NCI-H460 (cell line): ENCODE data around the gene CABLES2. TPM values are rescaled to one million over a fixed set of nuclear protein-coding genes. Genes with fewer than 3 reads are reported as not detected.

Source experiments
- DNase-seq: peaks from one replicate; pipeline ENCODE4 v3.0.0-alpha.2; 2016; ENCODE audit warnings: low read depth; ENCODE audit errors: extremely low read depth
- total RNA-seq: library from RNA; depleted of rRNA; stranded (reverse); fragments of >200 nt; shearing (Covaris generic); gene quantifications from 2 replicates; pipeline ENCODE4 v1.2.3, GENCODE V29; 2014

Gene CABLES2
- total RNA-seq, 1 experiment from 2014 or later: 2.1 TPM

- DNase-seq: no peak
These were observed 379 bp downstream of the CABLES2 start for GRCh38 chr20:62406635-62407176.

- DNase-seq: no peak
These were observed 1.0 kb downstream of the CABLES2 start for GRCh38 chr20:62405981-62406513.

DNA sequence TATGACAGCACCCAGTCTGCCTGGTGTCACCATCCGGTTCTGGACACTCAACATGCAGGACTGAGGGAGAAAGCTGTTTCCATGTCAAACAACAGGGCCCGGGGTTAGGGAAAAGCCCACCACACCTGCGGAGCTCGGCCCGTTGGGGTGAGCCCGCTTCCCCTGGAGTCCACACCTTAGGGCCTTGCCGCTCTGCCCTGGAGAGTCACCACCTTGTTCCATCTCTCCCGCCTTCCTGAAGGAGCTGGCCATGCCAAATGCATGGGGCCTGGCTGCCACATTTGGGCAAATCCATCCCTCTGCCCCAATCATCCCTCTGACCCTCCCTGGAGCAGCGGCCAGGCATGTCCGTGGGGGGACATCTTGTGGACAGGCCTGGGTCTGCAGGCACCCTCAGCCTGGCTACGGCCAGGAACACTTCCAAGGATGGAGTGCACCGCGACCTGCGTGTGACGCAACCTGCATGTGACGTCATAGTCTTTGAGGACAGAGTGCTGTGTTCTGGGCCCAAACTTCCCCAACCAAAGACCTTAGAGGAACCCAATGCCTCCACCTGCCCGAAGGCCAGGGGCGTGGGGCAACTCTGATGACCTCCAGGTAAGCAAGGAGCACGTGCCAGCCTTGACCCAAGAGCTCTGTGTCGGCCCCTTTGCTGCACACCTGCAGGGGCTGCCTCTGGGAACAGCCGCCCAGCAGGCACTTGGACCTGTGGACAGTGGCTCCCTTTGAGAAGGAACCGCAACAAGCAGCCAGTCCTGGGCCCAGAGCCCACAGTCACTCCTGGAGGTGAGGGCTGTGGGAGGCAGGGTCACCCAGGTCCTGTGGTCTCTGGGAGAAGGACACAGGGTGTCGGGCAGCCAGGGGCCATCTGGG is 1.7 kb downstream of the CABLES2 start:
- DNase-seq: peak; percentile 35

DNA sequence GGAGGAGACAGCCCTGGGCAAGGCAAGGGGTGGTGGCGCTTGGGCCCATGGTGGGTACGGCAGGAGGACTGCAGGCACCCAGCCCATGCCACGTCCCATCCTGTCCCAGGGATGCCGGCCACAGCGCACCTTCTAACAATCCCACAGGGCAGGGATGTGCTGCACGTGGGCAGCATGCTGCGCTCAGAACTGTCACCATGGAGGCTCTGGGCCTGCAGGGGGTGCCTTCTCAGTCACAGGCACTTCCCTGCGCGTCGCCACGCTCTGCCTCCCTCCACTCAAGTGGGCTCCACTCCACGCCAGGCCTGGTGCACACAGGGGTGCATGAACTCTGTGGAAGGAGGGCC is 2.4 kb downstream of the CABLES2 start:
- no peak for DNase-seq

- no peak for DNase-seq
These were observed 2.9 kb downstream of the CABLES2 start for GRCh38 chr20:62404112-62404665.

DNA sequence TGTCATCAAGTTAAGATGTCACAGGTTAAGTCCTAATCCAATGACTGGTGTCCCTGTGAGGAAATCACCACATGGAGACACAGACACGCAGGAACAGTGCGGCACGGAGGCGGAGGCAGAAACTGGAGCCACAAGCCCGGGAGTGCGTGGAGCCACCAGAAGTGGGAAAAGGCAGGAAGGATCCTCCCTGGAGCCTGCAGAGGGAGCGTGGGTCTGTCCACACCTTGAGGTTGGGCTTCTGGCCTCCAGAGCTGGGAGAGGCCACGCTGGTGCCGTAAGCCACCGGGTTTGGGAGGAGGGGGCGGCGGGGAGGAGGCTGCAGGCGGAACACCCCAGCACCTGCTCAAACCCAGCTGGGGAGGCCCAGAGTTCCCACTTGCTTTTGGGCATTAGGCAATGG is 3.8 kb downstream of the CABLES2 start:
- no peak for DNase-seq

DNA sequence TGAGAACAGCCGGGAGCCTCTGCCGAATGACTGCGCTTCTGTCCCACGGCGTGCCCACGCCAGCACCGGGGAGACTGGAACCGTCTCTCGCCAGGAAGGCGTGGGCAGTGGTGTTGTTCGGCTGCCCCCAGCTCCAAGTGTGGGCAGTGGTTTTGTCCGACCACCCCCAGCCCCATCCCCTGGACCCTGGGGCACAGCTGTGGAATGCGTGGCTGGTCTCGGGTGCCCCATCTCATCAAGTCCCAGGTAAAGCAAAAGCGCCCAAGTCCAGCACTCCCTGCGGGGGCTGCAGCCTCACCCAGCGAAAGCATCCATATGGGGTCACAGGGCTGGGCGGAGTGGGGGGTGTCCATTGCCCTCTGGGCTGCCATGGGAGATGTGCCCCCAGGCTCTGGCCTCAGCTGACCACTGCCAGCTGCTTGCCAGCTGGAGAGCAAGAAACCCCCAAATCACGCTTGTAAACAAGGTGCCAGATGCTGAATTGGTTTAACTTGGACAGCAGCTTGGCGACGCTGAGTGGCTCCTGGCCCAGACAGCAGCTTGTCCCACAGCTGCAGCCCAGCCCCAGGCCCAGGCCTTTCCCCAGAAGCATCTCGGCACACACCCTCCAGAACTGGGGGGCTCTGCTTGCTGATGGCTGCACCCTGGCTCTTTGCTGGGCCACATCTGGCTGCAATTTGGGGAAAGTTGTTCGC is 4.5 kb downstream of the CABLES2 start:
- no peak for DNase-seq

GRCh38 chr20:62401331-62401779 is 5.7 kb downstream of the CABLES2 start:
- no peak for DNase-seq

- no peak for DNase-seq
These were observed 6.5 kb downstream of the CABLES2 start for GRCh38 chr20:62400541-62400940.

GRCh38 chr20:62400021-62400420 is 7.1 kb downstream of the CABLES2 start:
- no peak for DNase-seq

- DNase-seq: no peak
These were observed 8.8 kb downstream of the CABLES2 start for GRCh38 chr20:62398120-62398821.

GRCh38 chr20:62396367-62397239 is 10.5 kb downstream of the CABLES2 start:
- DNase-seq: no peak

- DNase-seq: no peak
These were observed 11.5 kb downstream of the CABLES2 start for GRCh38 chr20:62395311-62396242.

- no peak for DNase-seq
These were observed 12.5 kb downstream of the CABLES2 start for GRCh38 chr20:62394248-62395245.

DNA sequence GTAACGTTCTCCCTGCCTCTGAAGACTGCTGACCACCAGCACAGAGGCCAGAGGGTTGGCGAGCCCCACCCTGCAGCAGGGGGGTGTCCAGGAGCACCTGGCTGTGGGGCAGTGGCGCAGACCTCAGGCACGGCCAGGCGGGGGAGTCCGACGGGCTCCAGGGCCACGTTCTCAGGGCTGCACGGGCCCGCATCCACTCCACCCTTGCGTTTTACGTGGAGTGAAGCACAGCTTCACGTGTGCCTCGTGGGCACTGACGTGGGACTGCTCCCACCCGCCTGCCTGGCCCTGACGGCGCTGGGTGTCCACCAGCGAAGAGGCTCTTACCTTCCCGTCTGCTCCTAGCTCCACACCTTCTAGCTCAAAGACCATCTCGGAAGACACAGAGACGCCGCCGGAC is 13.3 kb downstream of the CABLES2 start:
- no peak for DNase-seq

DNA sequence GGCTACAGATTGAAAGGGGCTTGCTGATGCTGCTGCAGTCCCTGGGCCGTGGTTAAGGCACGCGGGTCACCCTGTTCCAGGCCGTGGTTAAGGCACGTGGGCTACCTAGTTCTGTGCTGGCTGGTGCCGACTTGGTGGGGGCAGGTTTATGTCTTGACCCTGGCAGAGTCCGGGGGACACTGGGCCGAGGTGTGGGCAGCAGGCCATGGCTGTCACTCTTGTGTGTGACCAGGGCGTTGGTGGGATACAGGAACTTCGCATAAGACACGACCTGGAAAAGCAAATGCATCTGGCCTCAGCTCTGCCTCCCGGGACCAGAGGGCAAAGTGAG is 13.8 kb downstream of the CABLES2 start:
- no peak for DNase-seq

- DNase-seq: no peak
These were observed 14.3 kb downstream of the CABLES2 start for GRCh38 chr20:62392621-62393334.
